ENCODE data around the gene MAST4.

The MAST4 gene

DNA sequence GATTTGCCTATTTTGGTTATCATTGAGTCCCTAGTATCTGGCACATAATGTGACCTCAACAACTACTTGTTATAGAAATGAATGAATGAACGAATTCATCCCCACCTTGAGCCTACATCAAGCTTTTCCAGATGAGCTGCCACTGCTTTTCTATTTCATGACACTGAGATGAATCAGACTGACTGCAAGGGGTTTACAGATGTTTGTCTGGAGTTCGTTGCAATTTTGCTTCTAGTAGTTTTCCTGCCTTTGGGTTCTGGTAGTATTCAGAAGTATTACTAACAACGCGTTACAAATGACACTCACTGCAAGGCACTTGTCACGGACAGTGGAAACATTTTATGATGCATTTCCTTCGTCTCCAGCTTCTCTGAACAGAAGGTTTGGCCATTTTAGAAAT is 378.1 kb downstream of the MAST4 start:
- DNase-seq: no peak

GRCh38 chr5:66976108-66976507 is 379.9 kb downstream of the MAST4 start:
- DNase-seq: no peak

- no peak for DNase-seq
Observed at GRCh38 chr5:66979738-66980137, 383.5 kb downstream of the MAST4 start.

DNA sequence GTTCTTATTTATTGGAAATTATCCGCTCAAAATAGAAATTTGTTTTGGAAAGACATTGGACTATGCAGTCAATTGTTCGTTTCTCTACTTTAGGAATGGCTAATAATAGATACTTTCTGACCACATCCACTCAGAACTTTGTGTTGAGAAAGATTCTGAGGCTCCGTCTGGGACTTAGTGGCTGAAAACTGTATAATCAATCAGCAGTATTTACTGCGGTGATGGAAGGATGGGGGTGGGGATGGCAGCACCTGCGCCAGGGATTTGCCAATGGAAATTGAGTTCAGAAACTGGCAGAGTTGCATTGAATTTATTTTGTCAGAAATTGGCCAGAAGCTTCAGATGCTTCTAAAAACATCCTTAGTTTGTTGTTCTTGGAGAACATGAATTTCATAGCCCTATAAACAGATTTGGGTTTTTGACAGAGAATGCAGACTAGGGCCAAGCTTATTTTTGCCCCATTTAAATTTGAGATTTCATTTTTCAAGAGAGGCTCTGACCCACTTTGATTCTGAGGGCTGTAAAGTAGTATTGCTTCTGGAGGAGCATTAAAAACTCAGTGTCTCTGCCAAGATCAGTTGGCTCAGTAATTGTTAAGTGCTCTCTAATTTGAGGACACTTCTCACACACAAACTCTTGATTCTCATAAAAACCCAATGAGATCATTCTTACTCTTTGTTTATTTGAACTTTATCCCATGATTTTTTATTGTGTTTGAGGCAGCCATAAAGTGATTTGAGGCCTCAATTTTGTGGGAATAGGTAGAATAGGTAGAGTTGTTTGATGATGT is 385.3 kb downstream of the MAST4 start:
- DNase-seq: no peak

GRCh38 chr5:66982056-66982387 is 385.8 kb downstream of the MAST4 start:
- no peak for DNase-seq

DNA sequence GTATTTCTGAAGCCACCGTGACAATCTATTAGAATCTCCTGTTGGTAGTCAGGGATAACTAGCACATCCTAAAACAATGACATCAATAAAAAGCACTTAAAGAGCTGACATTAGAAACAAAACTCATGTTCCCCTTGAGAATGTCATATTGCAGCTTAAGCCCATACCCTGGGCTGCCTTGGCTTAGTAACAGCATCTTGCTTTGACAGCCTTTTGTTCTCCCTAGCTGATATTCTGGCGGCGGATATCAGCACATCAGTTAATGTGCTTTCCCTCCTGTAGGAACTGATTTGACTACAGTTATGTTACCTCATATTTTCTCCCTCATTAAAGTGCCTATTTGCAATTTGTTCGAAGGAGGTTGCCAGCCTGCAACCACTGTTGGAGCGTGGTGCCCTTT is 386.3 kb downstream of the MAST4 start:
- no peak for DNase-seq

DNA sequence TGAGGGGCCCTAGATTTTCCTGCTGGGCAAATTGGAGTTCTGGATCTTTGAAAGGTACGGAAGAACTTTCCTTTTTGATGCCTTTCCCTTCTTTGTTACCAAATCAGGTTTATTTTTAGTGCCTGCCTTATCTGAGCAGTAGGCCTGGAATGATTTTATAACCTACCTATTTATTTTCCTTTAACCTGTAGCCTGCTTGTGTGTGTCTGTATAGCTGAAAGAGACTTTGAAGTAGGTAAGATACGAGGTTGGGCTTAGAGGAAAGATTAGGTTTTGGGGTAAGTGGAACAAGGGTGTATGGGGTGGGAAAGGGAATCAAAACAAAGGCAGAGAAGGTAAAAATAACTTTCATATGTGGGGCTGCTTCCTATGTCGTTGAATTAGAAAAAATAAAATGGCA is 389.2 kb downstream of the MAST4 start:
- no peak for DNase-seq

DNA sequence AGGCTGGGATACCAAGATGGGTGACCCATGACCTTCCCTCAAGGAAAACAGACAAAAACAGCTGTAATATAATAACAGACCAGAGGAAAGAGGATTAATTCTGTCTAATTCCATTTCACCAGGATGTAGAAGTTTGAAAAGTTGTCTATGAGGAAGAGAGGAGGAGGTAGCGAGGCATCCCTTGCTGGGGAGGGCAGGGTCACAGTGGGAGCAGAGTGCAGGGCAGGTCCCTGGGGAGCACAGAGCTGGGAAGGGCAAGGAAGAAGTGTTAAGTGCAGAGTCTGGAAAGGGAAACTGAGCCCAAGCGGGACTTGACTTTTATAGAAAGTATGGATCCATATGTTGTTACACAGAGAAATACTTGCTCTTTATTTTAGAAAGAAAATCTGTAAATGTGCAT is 389.8 kb downstream of the MAST4 start:
- no peak for DNase-seq

DNA sequence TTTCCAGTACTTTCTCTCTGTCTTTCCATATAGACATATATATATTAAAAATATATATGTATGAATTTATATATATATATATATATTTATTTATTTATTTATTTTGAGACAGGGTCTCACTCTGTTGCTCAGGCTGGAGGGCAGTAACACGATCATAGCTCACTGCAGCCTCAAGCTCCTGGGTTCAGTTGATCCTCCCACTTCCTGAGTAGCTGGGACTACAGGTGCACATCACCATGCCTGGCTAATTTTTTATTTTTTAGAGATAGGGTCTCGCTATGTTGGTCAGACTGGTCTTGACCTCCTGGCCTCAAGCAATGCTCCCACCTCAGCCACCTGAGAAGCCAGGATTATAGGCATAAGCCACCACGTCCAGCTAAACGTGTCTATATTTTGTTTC is 390.3 kb downstream of the MAST4 start:
- no peak for DNase-seq

DNA sequence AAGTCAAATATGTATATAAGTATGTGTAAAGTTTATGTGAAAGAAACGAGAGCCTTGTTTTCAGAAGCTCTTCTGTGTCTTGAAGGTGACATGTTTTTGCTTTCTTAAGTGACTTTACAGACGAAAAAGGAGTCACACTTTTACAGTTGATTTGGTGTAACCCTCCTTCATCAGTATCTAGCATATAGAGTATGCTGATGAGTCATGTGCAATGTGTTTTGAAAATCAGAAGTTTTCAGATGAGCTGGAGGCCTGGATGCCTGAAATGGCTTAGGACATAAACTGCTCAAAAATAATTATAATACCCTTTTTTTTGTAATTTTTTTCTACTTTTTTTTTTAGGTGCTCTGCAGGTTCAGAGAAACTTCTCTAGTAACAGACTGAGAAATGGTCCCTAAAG is 390.9 kb downstream of the MAST4 start:
- no peak for DNase-seq

- DNase-seq: no peak
Observed at GRCh38 chr5:66987540-66987939, 391.3 kb downstream of the MAST4 start.

DNA sequence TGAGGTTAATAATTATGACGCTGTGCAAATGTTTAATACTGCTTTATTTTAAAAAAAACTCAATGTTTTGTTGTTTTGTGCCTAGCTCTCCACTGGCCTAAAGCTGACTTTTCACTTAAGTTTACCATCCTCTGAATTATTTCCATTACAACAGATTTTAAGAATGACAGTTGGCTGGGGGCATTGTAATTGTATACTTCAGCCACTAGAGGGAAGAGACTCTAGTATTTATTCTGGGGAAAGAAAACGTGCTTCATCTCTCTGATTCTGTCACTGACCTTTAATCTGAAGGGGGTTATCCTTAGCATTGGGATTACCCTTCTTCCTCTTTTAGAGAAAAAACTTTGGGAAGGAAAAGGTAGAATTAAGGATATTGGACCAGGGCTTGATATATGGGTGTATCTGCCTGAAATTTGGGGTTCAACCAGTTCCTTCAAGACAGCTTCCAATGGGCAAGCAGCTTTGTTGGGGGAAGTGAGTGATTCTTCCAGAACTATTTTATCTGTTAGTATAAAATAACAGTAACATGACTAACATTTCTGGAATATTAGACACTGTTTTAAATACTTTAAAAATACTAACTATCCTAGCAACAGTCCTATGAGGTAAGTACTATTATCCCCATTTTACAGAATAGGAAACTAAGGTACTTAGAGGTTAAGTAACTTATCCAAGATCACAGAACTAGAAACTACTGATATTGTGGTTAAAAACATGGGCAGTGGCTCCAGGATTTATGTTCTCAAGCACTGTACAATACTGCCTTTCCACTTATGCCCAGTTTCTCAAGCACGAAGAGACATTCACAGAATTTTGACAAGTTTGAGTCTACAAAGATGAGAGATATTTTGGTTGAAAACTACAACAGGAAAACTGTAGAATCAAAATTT is 392.0 kb downstream of the MAST4 start:
- DNase-seq: peak in 1 of 2 experiments; percentile 0

GRCh38 chr5:66989286-66989685 is 393.1 kb downstream of the MAST4 start:
- no peak for DNase-seq

GRCh38 chr5:66989781-66990180 is 393.6 kb downstream of the MAST4 start:
- DNase-seq: no peak

GRCh38 chr5:66991746-66992145 is 395.6 kb downstream of the MAST4 start:
- no peak for DNase-seq

DNA sequence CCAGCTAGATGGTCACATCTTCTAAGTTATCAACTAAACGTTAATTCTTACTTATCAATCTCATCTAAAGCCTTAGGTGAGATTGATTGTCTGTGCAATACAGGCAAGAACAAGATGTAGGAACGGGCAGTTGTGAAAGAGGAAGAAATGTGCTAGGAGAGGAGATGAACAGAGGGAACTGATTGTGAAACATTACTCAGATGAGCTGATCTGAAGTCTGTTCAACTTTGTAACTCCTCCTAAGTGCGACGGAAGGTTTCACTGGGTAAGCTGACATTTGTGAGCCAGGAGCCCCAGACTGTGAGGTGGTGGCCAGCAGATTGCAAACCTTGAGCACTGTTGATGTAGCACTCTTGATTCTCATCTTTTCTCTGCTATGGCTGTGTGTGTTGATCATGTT is 396.4 kb downstream of the MAST4 start:
- DNase-seq: no peak

DNA sequence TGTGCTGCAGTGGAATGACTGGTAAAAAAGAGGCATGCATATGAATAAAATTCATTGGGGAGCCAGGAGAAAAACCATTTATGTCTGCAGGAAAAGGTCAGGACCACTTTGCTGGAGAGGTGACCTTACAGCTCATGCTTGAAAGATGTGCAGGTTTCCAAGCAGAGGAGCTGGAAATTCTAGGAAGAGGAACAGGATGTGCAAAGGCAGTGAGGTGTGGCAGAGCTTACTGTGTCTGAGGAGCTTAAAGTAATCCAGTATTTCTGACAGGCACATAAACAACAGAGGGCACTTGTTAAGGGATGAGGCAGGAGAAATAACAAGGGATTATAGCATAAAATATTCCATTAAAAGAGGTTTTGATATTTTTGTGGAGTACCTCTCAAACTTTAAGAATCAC is 397.3 kb downstream of the MAST4 start:
- DNase-seq: no peak

- no peak for DNase-seq
Observed at GRCh38 chr5:66993882-66994281, 397.7 kb downstream of the MAST4 start.

- DNase-seq: no peak
Observed at GRCh38 chr5:66994790-66995189, 398.6 kb downstream of the MAST4 start.

- DNase-seq: no peak
Observed at GRCh38 chr5:67000794-67001475, 404.7 kb downstream of the MAST4 start.

GRCh38 chr5:67002832-67003684 is 406.9 kb downstream of the MAST4 start:
- no peak for DNase-seq

DNA sequence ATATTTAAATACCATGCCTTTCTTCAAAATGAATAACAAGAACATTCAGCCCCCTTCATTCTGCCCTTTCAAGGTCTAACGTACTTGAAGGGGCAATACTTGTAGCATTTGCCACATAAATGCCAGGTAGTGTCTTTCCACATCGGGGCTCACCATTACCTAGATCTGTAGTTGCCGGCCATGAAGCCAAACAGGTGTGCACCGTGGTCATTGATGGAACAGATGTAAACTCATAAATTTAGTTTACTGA is 407.4 kb downstream of the MAST4 start:
- DNase-seq: no peak
